ENCODE data around the gene DMGDH. TPM values are rescaled to one million over a fixed set of nuclear protein-coding genes. Genes with fewer than 3 reads are reported as not detected.

DMGDH gene
- total and polyA plus RNA-seq, 10 of the 15 experiments (the other 5 are each of a cell fraction or from before 2014, with no cell fraction given): 0.22 to 1.5 (median 0.44) TPM; not detected in 3

GRCh38 chr5:78958672-78959445 is 110.6 kb downstream of the DMGDH start:
- in situ Hi-C loops (cut with MboI): no loop called here
- no peak overlapping the region for H3K27ac ChIP-seq (ENCODE audit: control insufficient read depth, insufficient read depth)
- no peaks in the 10 kb centered on the region for H3K27me3 ChIP-seq (replicated peaks in 1 of 2; ENCODE audit: control insufficient read depth in 2 of 2, insufficient read depth in 2 of 2, low read length in 1 of 2)
- ChIA-PET SMC1A (ENCODE audit: uncharacterized antibody, unreplicated experiment) (interaction anchor here (0.6 to 0.9 kb wide), 2 partner anchors 59 to 136 kb away, joined by 3 to 7 read pairs; no protein-coding TSS in a partner anchor), RAD21 (ENCODE audit: unreplicated experiment) (interaction anchor here (1.6 kb wide), 1 partner anchor 59 kb away, joined by 8 read pairs; no protein-coding TSS in a partner anchor), POLR2A (no interaction called here), CTCF (interaction anchor here (0.7 to 12.0 kb wide), 2 partner anchors 58 kb away, joined by 3 to 268 read pairs; no protein-coding TSS in a partner anchor)
- no peak overlapping the region for H3K4me2 ChIP-seq (ENCODE audit: control insufficient read depth, insufficient read depth)
- no peaks in the 10 kb centered on the region for H3K9me3 ChIP-seq (replicated peaks; ENCODE audit: control insufficient read depth, insufficient read depth, low read length)
- H3K4me1 ChIP-seq (ENCODE audit: control insufficient read depth, insufficient read depth, low read length): no peaks in the 10 kb centered on the region
- DNase-seq (ENCODE audit: low read depth, low spot score) (no peak), ATAC-seq (no peak), FAIRE-seq (no peak)
- H3K79me2 ChIP-seq (ENCODE audit: control insufficient read depth, insufficient read depth, low read length): no peaks in the 10 kb centered on the region
- peaks cover 0 to 4% of the 10 kb centered on the region in 2 experiments; a peak in 3 of 4 replicates for H3K36me3 ChIP-seq (ENCODE audit: control insufficient read depth in 2 of 2, insufficient read depth in 2 of 2, low read length in 1 of 2)
- BruUV-seq (replicated peaks): no TSS peak
- no peaks in the 10 kb centered on the region for H4K20me1 ChIP-seq (ENCODE audit: control insufficient read depth, insufficient read depth)
- intact Hi-C loops (cut with micrococcal nuclease; ENCODE audit: unreplicated experiment): no loop called here
- 100% methylated on average over 3 of the region's 3 CpGs for WGBS (ENCODE audit: insufficient coverage, insufficient replicate concordance, low lambda C conversion rate, missing lambda C conversion rate)
- H2AFZ ChIP-seq (ENCODE audit: control insufficient read depth, low read depth, low read length): no peak overlapping the region
- TF ChIP-seq HDGF (IDR thresholded peaks at IDR 0.05) (no peak), JUND (IDR thresholded peaks at IDR 0.05; ENCODE audit: low read depth, low read length) (no peak), TCF3 (IDR thresholded peaks at IDR 0.05; ENCODE audit: borderline replicate concordance, insufficient read depth, low read depth, low read length) (no peak), STAT1 (conservative IDR thresholded peaks at IDR 0.05) (no peak), SMAD5 (IDR thresholded peaks at IDR 0.05; ENCODE audit: low read depth) (no peak), EED (IDR thresholded peaks at IDR 0.05; ENCODE audit: low read depth) (no peak), ZNF24 (IDR thresholded peaks at IDR 0.05) (no peak), CBX5 (IDR thresholded peaks at IDR 0.05; ENCODE audit: low read depth) (no peak), TCF12 (IDR thresholded peaks at IDR 0.05; ENCODE audit: low read depth, low read length) (no peak)
- TF ChIP-seq, protein P1, sequence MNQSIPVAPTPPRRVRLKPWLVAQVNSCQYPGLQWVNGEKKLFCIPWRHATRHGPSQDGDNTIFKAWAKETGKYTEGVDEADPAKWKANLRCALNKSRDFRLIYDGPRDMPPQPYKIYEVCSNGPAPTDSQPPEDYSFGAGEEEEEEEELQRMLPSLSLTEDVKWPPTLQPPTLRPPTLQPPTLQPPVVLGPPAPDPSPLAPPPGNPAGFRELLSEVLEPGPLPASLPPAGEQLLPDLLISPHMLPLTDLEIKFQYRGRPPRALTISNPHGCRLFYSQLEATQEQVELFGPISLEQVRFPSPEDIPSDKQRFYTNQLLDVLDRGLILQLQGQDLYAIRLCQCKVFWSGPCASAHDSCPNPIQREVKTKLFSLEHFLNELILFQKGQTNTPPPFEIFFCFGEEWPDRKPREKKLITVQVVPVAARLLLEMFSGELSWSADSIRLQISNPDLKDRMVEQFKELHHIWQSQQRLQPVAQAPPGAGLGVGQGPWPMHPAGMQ (IDR thresholded peaks at IDR 0.05; ENCODE audit: borderline replicate concordance): no peak
- TF ChIP-seq, protein P2, sequence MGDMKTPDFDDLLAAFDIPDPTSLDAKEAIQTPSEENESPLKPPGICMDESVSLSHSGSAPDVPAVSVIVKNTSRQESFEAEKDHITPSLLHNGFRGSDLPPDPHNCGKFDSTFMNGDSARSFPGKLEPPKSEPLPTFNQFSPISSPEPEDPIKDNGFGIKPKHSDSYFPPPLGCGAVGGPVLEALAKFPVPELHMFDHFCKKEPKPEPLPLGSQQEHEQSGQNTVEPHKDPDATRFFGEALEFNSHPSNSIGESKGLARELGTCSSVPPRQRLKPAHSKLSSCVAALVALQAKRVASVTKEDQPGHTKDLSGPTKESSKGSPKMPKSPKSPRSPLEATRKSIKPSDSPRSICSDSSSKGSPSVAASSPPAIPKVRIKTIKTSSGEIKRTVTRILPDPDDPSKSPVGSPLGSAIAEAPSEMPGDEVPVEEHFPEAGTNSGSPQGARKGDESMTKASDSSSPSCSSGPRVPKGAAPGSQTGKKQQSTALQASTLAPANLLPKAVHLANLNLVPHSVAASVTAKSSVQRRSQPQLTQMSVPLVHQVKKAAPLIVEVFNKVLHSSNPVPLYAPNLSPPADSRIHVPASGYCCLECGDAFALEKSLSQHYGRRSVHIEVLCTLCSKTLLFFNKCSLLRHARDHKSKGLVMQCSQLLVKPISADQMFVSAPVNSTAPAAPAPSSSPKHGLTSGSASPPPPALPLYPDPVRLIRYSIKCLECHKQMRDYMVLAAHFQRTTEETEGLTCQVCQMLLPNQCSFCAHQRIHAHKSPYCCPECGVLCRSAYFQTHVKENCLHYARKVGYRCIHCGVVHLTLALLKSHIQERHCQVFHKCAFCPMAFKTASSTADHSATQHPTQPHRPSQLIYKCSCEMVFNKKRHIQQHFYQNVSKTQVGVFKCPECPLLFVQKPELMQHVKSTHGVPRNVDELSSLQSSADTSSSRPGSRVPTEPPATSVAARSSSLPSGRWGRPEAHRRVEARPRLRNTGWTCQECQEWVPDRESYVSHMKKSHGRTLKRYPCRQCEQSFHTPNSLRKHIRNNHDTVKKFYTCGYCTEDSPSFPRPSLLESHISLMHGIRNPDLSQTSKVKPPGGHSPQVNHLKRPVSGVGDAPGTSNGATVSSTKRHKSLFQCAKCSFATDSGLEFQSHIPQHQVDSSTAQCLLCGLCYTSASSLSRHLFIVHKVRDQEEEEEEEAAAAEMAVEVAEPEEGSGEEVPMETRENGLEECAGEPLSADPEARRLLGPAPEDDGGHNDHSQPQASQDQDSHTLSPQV (IDR thresholded peaks at IDR 0.05): no peak
- H3K9ac ChIP-seq (ENCODE audit: control insufficient read depth, insufficient read depth, low read length): no peak overlapping the region
- no peak overlapping the region for H3K4me3 ChIP-seq

Measured in GM12878 (cell line).